Inflammatory macrophage (primary cell): Measurements from ENCODE around the gene PIK3R2.
"Not testable (repeated sequence)": the region's sequence is repeated elsewhere in the genome, so short reads cannot be mapped to it uniquely, and the experiment has no call there.

Experiments used
- DNase-seq, 2 donors: peaks; one replicate each; pipeline ENCODE4 v3.0.0-alpha.2; 2020 to 2022

PIK3R2 gene

GRCh38 chr19:18155095-18156087 is 2.4 kb downstream of the PIK3R2 start:
- DNase-seq: no peak

- DNase-seq: no peak
These were observed 3.3 kb downstream of the PIK3R2 start for GRCh38 chr19:18156268-18156667.

- DNase-seq: peak in 1 of 2 donors; percentile 46
These were observed 4.0 kb downstream of the PIK3R2 start for GRCh38 chr19:18156841-18157464.

- no peak for DNase-seq
These were observed 4.6 kb downstream of the PIK3R2 start for GRCh38 chr19:18157465-18158063.

GRCh38 chr19:18158467-18158866 is 5.5 kb downstream of the PIK3R2 start:
- DNase-seq: no peak

- not testable (repeated sequence) for DNase-seq
These were observed 6.2 kb downstream of the PIK3R2 start for GRCh38 chr19:18159059-18159616.

- no peak for DNase-seq
These were observed 6.8 kb downstream of the PIK3R2 start for GRCh38 chr19:18159810-18160209.

GRCh38 chr19:18160493-18160970 is 7.6 kb downstream of the PIK3R2 start:
- DNase-seq: no peak

- peak; percentile 66 to 76 for DNase-seq
These were observed 8.1 kb downstream of the PIK3R2 start for GRCh38 chr19:18160971-18161635.

GRCh38 chr19:18161636-18162002 is 8.7 kb downstream of the PIK3R2 start:
- no peak for DNase-seq

GRCh38 chr19:18164072-18164471 is 11.1 kb downstream of the PIK3R2 start:
- no peak for DNase-seq

GRCh38 chr19:18165794-18166544 is 13.0 kb downstream of the PIK3R2 start:
- no peak for DNase-seq

- no peak for DNase-seq
These were observed 14.0 kb downstream of the PIK3R2 start for GRCh38 chr19:18167011-18167410.

- peak; percentile 56 to 65 for DNase-seq
These were observed 15.1 kb downstream of the PIK3R2 start for GRCh38 chr19:18167975-18168645.

GRCh38 chr19:18168673-18169381 is 15.9 kb downstream of the PIK3R2 start:
- DNase-seq: no peak

GRCh38 chr19:18170714-18171255 is 17.8 kb downstream of the PIK3R2 start:
- DNase-seq: peak; percentile 93 to 94

GRCh38 chr19:18171605-18172327 is 18.8 kb downstream of the PIK3R2 start:
- DNase-seq: peak in 1 of 2 donors; percentile 50

GRCh38 chr19:18172331-18173053 is 19.5 kb downstream of the PIK3R2 start:
- DNase-seq: no peak
